CD4-positive, alpha-beta T cell treated with Interleukin-4 for 1 hour (primary cell): Measurements from ENCODE around the gene SEMA6B.
"Not testable (repeated sequence)": the region's sequence is repeated elsewhere in the genome, so short reads cannot be mapped to it uniquely, and the experiment has no call there.

Experiments used
- DNase-seq, 2 donors: peaks; one replicate each; pipeline ENCODE4 v3.0.0-alpha.2; 2020 to 2022

SEMA6B gene

DNA sequence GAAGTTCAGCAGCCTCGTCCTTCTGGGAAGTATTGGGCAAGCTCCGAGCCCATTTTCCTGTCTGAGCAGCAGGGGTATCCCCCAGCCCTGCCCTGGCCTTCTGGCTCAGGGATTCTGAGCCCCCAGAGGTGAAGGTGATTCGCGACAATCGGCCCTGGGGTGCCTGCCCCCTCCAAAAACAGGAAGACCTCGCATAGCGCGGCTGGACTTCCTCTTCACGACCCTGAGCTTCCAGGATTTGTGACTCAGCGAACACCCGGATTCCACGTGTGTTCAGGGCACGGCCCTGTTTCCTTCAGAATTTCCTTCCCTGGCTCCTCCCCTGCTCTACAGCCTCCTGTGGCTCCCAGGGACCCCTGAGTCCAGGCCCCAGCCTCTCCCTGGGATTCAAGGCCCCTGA lies at the start of gene SEMA6B:
Gene SEMA6B (minus strand): TSS at position 116 of the 400 bp plus-strand sequence. CDS start 1,227 bp downstream, outside the sequence.
- peak in 1 of 2 donors; percentile 66 for DNase-seq

GRCh38 chr19:4606921-4607678 lies 47.6 kb upstream of the SEMA6B start:
- no peak for DNase-seq

GRCh38 chr19:4606181-4606580 lies 46.7 kb upstream of the SEMA6B start:
- DNase-seq, result no peak

DNA sequence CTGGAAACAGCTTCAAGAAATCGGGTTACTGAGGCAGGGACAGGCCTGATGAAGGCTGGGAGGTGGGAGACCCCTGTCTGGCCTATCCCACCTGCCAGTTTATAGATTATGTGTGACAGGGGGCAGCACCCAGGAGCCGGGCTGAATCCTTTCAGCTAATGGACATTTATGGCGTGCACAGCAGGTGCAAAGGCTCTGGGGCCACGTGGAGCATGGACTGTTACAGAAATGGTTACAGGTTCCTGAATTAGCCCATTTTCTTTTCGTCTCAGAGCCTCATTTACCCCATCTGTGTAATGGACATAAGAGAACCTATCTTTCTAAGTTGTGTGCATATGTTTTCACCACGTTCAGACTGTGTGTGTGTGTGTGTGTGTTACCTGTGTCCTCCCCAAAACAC lies 45.4 kb upstream of the SEMA6B start:
- DNase-seq, result no peak

- DNase-seq, result no peak
These were observed 43.4 kb upstream of the SEMA6B start for GRCh38 chr19:4602915-4603314.

DNA sequence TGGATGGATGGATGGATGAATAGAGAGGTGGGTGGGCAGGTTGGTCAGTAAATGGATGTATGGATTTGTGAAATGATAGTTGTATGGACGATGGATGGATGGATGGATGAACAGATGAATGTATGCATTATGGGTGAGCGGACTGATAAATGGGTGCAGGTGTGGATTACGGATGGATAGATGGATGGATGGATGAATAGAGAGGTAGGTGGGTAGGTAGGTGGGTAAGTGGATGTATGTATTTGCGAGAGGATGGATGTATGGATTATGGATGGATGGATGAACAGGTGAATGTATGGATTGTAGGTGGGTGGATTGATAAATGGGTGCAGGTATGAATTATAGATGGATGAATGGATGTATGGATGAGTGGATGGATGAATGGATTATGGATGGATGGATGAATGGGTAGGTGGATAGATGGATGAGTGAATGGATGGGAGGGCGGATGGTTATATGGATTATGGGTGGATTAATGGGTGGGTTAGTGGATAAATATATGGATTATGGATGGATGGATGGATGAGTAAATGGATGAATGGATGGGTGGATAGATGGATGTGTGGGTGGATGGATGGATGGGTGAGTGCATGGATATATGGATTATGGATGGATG lies 42.8 kb upstream of the SEMA6B start:
- no peak for DNase-seq

DNA sequence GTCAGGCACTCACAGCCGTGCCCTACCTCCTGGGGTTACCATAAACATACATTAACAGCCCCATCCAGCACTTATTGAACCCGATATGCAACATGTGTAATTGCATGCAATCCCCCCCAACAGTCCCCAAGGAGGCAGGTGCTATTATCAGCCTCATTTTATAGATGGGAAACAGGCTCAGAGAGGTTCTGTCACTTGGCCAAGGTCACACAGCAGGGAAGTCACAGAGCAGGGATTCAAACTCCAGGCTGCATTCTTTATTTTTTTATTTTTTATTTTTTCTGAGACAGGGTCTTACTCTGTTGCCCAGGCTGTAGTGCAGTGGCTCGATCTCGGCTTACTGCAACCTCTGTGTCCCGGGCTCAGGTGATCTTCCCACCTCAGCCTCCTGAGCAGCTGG lies 41.4 kb upstream of the SEMA6B start:
- DNase-seq, result no peak

GRCh38 chr19:4600082-4600481 lies 40.6 kb upstream of the SEMA6B start:
- DNase-seq, result no peak

DNA sequence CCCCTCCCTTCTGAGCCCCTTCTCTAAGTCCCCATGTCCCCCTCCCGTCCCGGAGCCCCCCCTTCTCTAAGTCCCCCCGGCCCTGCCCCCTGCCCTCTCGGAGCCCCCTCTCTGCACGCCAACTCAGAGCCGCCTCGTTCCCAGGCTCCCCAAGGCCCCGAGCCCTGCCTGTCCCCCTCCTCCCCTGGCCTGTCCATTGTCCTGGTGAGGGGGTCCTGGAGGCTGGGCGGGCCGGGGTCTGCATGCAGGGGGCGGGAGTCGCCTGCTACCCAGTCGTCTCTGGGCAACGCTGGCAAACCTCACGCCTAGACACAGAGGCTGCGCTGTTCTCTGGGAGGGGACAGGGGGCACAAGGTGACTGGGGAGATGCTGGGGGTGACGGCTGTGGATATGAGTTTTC lies 39.2 kb upstream of the SEMA6B start:
- DNase-seq, result no peak

DNA sequence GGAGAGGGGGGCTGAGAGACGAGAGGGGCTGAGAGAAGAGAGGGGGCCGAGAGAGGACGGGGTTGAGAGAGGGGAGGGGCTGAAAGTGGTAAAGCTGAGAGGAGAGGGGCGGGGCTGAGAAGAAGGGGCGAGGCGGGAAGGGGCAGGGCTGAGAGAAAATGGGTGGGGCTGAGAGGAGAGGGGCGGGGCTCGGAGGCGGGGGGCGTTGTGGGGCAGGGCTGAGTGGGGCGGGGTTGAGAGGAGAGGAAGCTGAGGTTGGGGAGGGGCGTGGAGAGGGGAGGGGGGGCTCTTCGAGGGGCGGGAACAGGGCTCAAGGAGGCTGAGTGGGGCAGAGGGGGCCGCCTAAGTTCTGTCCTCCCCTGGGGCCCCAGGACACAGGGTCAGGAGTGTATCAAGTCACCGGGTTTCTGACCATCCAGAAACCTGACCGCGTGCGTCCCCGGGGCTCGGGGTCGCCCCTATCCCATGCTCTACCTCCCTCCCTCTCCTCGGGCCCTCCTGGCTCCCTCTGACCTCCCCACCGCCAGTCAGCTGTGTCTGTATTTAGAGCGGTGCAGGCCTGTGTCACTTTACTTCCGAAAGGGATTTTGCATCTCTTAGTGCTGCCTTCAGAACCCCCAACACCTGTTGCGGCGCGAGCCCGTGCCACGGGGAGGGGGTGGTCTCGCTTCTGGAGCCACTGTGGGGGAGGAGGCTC lies 38.6 kb upstream of the SEMA6B start:
- DNase-seq, result peak; percentile 47 to 67

GRCh38 chr19:4597278-4597974 lies 37.9 kb upstream of the SEMA6B start:
- peak in 1 of 2 donors; percentile 52 for DNase-seq

- DNase-seq, result no peak
These were observed 36.8 kb upstream of the SEMA6B start for GRCh38 chr19:4596033-4596904.

- not testable (repeated sequence) for DNase-seq
These were observed 35.7 kb upstream of the SEMA6B start for GRCh38 chr19:4595158-4595557.

DNA sequence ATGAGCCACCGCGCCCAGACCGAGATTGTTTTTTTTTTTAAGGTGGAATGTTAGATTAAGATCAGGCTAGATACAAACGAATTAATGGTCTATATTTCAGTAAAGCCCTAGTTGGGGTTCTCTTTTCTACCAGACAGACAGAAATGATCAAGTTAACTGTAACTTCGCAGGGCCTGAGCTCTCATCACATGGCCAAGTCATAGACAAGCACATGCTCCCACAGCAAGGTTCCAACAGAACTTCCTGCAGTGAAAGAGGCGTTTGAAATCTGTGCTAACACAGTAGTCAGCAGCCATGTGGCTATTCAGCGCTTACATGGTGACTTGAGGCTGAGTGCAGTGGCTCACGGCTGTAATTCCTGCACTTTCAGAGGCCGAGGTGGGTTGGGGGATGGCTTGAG lies 34.7 kb upstream of the SEMA6B start:
- no peak for DNase-seq

DNA sequence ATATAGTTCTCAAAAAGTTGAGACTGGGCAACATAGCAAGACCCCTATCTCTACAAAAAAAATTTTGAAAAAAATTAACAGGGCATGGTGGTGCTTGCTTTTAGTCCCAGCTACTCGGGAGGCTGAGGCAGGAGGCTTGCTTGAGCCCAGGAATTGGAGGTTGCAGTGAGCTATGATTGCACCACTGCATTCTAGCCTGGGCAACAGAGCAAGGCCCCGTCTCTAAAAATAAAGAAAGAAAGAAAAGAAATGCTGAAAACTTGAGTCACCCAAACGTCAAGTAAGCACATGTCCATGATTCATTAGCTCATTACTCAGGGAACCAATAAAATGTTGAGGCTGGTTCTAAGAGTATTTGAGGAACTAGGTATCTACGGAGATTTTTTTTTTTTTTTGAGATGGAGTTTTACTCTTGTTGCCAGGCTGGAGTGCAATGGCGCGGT lies 33.9 kb upstream of the SEMA6B start:
- peak in 1 of 2 donors; percentile 26 for DNase-seq

DNA sequence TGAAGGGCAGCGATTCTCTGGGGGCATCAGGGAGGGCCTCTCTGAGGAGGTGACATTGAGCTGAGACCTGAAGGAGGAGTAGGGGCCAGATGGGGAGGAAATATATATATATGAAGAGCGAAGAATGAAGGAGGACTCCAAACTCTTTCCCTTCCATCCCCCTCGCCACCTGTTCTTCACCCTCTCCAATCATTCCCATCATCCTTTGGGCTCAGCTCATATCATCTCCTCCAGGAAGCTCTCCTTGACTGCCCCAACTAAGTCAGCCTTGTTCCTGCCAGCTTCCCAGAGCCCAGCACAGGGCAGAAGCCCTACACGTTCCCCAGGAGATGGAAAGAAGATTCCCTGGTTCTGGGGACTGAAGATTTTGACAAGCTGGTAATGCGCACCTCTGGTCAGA lies 33.0 kb upstream of the SEMA6B start:
- DNase-seq, result no peak

DNA sequence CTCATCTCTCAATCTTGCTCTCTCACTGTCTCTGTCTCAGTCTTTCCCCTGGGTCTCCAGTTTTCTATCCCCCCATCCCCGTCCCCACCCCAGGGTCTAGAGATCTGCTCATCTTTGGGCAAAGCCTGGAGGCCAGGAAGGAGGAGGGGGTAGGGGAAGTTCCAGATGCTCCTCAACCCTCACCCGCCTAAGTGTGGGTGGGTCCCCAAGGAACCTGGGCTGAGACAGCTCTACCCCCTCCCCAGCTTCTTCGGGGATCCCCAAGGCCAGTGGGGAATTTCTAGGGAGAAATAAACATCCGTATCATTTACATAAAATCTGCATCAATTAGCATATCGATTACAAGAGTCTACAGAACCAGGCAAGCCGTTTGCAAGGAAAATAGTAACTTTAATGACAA lies 31.8 kb upstream of the SEMA6B start:
- no peak for DNase-seq

- no peak for DNase-seq
These were observed 31.1 kb upstream of the SEMA6B start for GRCh38 chr19:4590559-4590958.

GRCh38 chr19:4589579-4590410 lies 30.3 kb upstream of the SEMA6B start:
- peak in 1 of 2 donors; percentile 26 for DNase-seq

DNA sequence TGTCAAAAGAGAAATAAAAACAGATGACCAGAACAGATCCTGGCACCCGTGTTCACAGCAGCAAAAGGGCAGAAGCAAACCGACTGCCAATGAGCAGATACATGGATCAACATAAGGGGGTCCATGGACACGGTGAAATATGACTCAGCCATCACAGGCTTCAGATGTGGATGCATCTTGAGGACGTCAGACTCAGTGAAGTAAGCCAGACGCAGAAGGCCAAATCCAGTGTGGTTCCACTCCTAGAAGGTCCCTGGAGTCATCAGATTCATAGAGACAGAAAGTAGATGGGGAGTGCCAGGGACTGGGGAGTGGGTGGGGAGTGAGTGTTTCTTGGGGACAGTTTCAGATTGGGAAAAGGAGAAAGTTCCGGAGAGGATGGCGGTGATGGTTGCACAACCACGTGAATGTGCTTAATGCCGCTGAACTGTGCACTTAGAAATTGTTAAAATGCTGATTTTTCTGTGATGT lies 28.8 kb upstream of the SEMA6B start:
- no peak for DNase-seq

DNA sequence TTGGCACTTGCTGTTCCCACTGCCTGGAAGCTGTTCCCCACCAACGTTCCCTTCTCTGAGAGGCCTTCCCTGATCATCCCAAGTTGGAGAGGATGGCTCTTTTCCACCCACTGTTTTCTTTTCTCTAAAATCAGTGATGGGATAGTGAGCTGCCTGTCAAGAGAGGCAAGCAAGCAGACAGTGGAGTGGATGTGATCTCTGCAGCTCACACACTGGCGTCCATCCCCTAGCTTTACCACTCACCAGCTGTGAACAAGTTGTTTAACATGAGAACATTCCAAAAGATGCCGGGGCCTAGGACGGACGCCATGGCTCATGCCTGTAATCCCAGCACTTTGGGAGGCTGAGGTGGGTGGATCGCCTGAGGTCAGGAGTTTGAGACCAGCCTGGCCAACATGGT lies 28.0 kb upstream of the SEMA6B start:
- DNase-seq, result no peak
